HepG2 (cell line): ENCODE results near the gene TRPV2. TPM values are rescaled to one million over a fixed set of nuclear protein-coding genes. Genes with fewer than 3 reads are reported as not detected.

Experiments used
- ARNT ChIP-seq: fragments of 450-650 bp; IDR thresholded peaks from 2 replicates; pipeline ENCODE4 v1.6.1; 2017
- CHCHD3 ChIP-seq: sonication (generic); formaldehyde crosslinking; IDR thresholded peaks from 2 replicates; pipeline ENCODE4 v1.8.0; 2022; ENCODE audit warnings: mild to moderate bottlenecking, missing genetic modification reagents, moderate library complexity
- PHF8 ChIP-seq: sonication (generic); formaldehyde crosslinking; IDR thresholded peaks from 2 replicates; pipeline ENCODE4 v1.5.0; 2020; ENCODE audit warnings: missing genetic modification reagents
- REPIN1 ChIP-seq: sonication (generic); formaldehyde crosslinking; IDR thresholded peaks from 2 replicates; pipeline ENCODE4 v1.8.0; 2022; ENCODE audit warnings: missing genetic modification reagents, low read depth, mild to moderate bottlenecking, borderline replicate concordance
- RFX5 ChIP-seq: IDR thresholded peaks from 2 replicates; pipeline ENCODE4 v1.6.1; 2011; ENCODE audit warnings: low read depth, low read length, improper control_type of control experiment
- SCMH1 ChIP-seq: sonication (generic); formaldehyde crosslinking; IDR thresholded peaks from 2 replicates; pipeline ENCODE4 v1.9.0; 2021; ENCODE audit warnings: missing genetic modification reagents, mild to moderate bottlenecking, borderline replicate concordance
- TGIF2 ChIP-seq: IDR thresholded peaks from 2 replicates; pipeline ENCODE4 v1.6.1; 2016; ENCODE audit warnings: control low read depth, missing compliant biosample characterization
- TRIM24 ChIP-seq: sonication (generic); formaldehyde crosslinking; IDR thresholded peaks from 2 replicates; pipeline ENCODE4 v1.8.0; 2022; ENCODE audit warnings: mild to moderate bottlenecking, missing genetic modification reagents
- ZNF569 ChIP-seq: sonication (generic); formaldehyde crosslinking; IDR thresholded peaks from 2 replicates; pipeline ENCODE4 v1.5.0; 2020; ENCODE audit warnings: mild to moderate bottlenecking, missing genetic modification reagents, moderate library complexity, borderline replicate concordance
- polyA plus RNA-seq, 8 experiments: library from polyadenylated mRNA; depleted of rRNA in 3 of 8; stranded (reverse) in 7 of 8; unstranded in 1 of 8; fragments of >200 nt; fragmentation: Illumina TruSeq in 4 of 8; extraction: Trizol in 4 of 8; gene quantifications; 2 replicates each; pipeline versions ENCODE4 v1.2.1 to v1.2.3, GENCODE V29; 2011 to 2016; ENCODE audit warnings: low read depth in 4 of 8, missing spikeins in 1 of 8, mixed read lengths in 1 of 8; ENCODE audit not compliant: insufficient read depth in 1 of 8
- total RNA-seq, 5 experiments: library from RNA; depleted of rRNA; stranded (reverse); fragments of >200 nt; fragmentation: Illumina TruSeq; extraction: Trizol; gene quantifications; 2 replicates each; pipeline ENCODE4 v1.2.3, GENCODE V29; 2016; ENCODE audit warnings: low read depth in 1 of 5
- TF ChIP-seq, protein P1 (sequence below): sonication (generic); formaldehyde crosslinking; IDR thresholded peaks from 2 replicates; pipeline ENCODE4 v1.5.0; 2020; ENCODE audit warnings: missing genetic modification reagents
- TF ChIP-seq, protein P2 (sequence below): sonication (generic); formaldehyde crosslinking; IDR thresholded peaks from 2 replicates; pipeline ENCODE4 v1.8.0; 2022; ENCODE audit warnings: mild to moderate bottlenecking, missing genetic modification reagents, moderate library complexity
- TF ChIP-seq, protein P3 (sequence below): sonication (generic); formaldehyde crosslinking; IDR thresholded peaks from 2 replicates; pipeline ENCODE4 v1.5.0; 2020; ENCODE audit warnings: mild to moderate bottlenecking, missing genetic modification reagents, moderate library complexity
- TF ChIP-seq, protein P4 (sequence below): sonication (generic); formaldehyde crosslinking; IDR thresholded peaks from 2 replicates; pipeline ENCODE4 v1.4.0; 2020; ENCODE audit warnings: mild to moderate bottlenecking, missing genetic modification reagents
- TF ChIP-seq, protein P5 (sequence below): sonication (generic); formaldehyde crosslinking; IDR thresholded peaks from 2 replicates; pipeline ENCODE4 v1.9.0; 2022; ENCODE audit warnings: missing genetic modification reagents, mild to moderate bottlenecking, borderline replicate concordance
- TF ChIP-seq, protein P6 (sequence below): sonication (generic); formaldehyde crosslinking; IDR thresholded peaks from 2 replicates; pipeline ENCODE4 v1.5.0; 2020; ENCODE audit warnings: mild to moderate bottlenecking, low read depth, missing genetic modification reagents, borderline replicate concordance

Gene TRPV2
- total and polyA plus RNA-seq, 2 of the 13 experiments (the other 11 are each of a cell fraction or from before 2014, with no cell fraction given), result 13.6 to 21.3 TPM

DNA sequence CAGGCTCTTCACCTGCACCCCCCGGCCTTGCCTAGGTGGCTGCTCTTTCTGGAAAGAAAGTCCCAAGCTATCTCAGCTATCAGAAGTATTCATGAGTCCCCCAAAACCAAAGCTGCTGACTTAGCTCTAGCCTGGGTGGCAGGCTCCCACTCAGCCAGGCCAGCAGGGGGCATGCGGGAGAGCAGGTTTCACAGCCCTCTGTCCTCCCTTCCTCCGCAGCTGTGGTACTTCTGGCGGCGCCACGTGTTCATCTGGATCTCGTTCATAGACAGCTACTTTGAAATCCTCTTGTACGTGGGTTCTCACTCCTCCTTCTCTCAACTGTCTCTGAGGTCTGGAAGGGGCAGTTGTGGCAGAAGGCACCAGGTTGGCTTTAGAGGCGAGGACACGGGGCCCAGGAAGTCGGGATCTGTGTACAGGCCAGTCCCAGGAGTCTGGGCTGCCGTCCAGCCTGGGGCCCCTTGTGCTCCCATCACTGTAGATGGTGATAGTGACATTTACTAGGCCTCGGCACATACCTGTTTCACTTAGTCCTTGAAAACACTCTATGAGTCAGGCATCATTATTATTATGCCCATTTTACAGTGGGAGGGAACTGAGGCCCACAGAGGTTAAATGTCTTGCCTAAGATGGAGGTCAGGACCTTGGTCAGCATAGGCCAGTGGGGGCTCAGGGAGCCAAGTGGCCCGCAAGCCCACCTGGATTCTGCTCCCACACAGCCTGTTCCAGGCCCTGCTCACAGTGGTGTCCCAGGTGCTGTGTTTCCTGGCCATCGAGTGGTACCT lies 12.9 kb downstream of the TRPV2 start (continued):
- TF ChIP-seq, protein P1, sequence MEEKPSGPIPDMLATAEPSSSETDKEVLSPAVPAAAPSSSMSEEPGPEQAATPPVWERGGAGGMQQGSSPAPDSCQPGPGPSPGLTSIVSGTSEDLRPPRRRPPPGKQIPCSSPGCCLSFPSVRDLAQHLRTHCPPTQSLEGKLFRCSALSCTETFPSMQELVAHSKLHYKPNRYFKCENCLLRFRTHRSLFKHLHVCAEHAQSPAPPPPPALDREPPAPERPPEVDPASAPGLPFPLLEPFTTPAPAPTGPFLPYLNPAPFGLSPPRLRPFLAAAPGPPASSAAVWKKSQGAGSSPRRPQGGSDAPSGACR, result no peak
- TF ChIP-seq PHF8 (CRISPR knock-in tag) (peak; percentile 34; the same call in 1 of the 2 replicates), RFX5 (no peak), REPIN1 (CRISPR knock-in tag) (peak; percentile 80; the same call in 1 of the 2 replicates), TRIM24 (CRISPR knock-in tag) (no peak), ZNF569 (no peak), CHCHD3 (CRISPR knock-in tag) (no peak), ARNT (no peak), TGIF2 (peak; percentile 42; the same call in 1 of the 2 replicates), SCMH1 (CRISPR knock-in tag) (no peak)
- TF ChIP-seq, protein P2, sequence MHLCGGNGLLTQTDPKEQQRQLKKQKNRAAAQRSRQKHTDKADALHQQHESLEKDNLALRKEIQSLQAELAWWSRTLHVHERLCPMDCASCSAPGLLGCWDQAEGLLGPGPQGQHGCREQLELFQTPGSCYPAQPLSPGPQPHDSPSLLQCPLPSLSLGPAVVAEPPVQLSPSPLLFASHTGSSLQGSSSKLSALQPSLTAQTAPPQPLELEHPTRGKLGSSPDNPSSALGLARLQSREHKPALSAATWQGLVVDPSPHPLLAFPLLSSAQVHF (CRISPR knock-in tag), result no peak
- TF ChIP-seq, protein P3, sequence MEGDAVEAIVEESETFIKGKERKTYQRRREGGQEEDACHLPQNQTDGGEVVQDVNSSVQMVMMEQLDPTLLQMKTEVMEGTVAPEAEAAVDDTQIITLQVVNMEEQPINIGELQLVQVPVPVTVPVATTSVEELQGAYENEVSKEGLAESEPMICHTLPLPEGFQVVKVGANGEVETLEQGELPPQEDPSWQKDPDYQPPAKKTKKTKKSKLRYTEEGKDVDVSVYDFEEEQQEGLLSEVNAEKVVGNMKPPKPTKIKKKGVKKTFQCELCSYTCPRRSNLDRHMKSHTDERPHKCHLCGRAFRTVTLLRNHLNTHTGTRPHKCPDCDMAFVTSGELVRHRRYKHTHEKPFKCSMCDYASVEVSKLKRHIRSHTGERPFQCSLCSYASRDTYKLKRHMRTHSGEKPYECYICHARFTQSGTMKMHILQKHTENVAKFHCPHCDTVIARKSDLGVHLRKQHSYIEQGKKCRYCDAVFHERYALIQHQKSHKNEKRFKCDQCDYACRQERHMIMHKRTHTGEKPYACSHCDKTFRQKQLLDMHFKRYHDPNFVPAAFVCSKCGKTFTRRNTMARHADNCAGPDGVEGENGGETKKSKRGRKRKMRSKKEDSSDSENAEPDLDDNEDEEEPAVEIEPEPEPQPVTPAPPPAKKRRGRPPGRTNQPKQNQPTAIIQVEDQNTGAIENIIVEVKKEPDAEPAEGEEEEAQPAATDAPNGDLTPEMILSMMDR (CRISPR knock-in tag), result peak; percentile 88
- TF ChIP-seq, protein P4, sequence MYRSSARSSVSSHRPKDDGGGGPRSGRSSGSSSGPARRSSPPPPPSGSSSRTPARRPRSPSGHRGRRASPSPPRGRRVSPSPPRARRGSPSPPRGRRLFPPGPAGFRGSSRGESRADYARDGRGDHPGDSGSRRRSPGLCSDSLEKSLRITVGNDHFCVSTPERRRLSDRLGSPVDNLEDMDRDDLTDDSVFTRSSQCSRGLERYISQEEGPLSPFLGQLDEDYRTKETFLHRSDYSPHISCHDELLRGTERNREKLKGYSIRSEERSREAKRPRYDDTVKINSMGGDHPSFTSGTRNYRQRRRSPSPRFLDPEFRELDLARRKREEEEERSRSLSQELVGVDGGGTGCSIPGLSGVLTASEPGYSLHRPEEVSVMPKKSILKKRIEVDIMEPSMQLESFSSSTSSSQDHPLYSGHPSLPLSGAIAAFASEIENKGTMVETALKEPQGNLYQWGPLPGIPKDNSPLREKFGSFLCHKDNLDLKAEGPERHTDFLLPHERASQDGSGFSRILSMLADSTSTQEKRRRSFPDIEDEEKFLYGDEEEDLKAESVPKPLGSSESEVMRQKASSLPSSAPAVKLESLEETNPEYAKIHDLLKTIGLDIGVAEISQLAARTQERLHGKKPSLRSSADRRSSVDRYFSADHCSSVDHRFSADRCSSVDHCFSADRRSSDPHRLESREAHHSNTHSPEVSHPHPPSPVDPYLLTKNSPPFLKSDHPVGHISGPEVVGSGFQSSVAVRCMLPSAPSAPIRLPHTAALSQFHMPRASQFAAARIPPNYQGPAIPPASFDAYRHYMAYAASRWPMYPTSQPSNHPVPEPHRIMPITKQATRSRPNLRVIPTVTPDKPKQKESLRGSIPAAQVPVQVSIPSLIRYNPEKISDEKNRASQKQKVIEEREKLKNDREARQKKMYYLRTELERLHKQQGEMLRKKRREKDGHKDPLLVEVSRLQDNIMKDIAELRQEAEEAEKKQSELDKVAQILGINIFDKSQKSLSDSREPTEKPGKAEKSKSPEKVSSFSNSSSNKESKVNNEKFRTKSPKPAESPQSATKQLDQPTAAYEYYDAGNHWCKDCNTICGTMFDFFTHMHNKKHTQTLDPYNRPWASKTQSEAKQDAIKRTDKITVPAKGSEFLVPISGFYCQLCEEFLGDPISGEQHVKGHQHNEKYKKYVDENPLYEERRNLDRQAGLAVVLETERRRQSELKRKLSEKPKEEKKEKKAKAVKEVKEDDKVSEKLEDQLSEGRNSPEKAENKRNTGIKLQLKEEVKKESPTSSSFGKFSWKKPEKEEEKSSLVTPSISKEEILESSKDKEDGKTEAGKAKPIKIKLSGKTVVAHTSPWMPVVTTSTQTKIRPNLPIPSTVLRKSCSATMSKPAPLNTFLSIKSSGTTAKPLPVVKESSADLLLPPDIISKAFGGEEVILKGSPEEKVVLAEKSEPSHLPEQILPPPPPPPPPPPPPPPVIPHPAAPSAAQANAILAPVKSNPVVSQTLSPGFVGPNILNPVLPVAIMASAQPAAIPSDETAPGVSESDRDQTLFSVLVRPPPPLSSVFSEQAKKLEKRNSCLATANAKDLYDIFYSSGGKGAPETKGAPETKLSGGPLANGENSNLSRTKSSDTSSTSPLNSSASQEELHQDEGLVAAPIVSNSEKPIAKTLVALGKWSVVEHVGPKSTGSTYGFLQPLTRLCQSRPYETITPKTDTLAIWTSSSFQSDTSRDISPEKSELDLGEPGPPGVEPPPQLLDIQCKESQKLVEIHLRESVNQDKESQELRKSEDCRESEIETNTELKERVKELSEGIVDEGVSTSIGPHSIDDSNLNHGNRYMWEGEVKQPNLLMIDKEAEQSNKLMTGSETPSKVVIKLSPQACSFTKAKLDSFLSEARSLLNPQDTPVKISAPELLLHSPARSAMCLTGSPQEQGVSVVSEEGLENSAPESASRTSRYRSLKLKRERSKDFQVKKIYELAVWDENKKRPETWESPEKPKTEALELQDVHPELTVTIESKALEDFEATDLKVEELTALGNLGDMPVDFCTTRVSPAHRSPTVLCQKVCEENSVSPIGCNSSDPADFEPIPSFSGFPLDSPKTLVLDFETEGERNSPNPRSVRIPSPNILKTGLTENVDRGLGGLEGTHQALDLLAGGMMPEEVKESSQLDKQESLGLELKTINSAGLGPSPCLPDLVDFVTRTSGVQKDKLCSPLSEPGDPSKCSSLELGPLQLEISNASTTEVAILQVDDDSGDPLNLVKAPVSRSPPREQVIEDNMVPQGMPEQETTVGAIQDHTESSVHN (CRISPR knock-in tag), result no peak
- TF ChIP-seq, protein P5, sequence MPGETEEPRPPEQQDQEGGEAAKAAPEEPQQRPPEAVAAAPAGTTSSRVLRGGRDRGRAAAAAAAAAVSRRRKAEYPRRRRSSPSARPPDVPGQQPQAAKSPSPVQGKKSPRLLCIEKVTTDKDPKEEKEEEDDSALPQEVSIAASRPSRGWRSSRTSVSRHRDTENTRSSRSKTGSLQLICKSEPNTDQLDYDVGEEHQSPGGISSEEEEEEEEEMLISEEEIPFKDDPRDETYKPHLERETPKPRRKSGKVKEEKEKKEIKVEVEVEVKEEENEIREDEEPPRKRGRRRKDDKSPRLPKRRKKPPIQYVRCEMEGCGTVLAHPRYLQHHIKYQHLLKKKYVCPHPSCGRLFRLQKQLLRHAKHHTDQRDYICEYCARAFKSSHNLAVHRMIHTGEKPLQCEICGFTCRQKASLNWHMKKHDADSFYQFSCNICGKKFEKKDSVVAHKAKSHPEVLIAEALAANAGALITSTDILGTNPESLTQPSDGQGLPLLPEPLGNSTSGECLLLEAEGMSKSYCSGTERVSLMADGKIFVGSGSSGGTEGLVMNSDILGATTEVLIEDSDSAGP (CRISPR knock-in tag), result peak; percentile 16; the same call in 1 of the 2 replicates
- TF ChIP-seq, protein P6, sequence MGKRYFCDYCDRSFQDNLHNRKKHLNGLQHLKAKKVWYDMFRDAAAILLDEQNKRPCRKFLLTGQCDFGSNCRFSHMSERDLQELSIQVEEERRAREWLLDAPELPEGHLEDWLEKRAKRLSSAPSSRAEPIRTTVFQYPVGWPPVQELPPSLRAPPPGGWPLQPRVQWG (CRISPR knock-in tag), result no peak
